Endothelial cell of umbilical vein (primary cell): ENCODE measurements around the gene TSFM. TPM values are rescaled to one million over a fixed set of nuclear protein-coding genes. Genes with fewer than 3 reads are reported as not detected.

Experiments
- BruUV-seq: library from RNA; stranded (reverse); fragments of 400-500 nt; replicated peaks from 2 replicates; lab custom pipeline; 2021; lab: Mats Ljungman, UMichigan
- CTCF ChIA-PET: fragments of 300-600, 350-600 bp; sonication (Branson Sonifier 250); formaldehyde crosslinking; loops from one replicate; lab custom pipeline; 2021; ENCODE audit warnings: antibody characterized with exemption, inconsistent platforms; lab: Charles Lee
- POLR2A ChIA-PET: fragments of 300-600, 350-600 bp; sonication (Branson Sonifier 250); formaldehyde crosslinking; loops from one replicate; lab custom pipeline; 2021; ENCODE audit warnings: antibody characterized with exemption, inconsistent platforms; lab: Charles Lee
- DNase-seq: peaks from one replicate; pipeline ENCODE4 v3.0.0-alpha.2; 2011; ENCODE audit warnings: low read depth, low spot score
- FAIRE-seq: peaks from 2 replicates; lab custom pipeline; 2011; peaks lifted over from hg19 to GRCh38; lab: Jason Lieb, UNC
- H2AFZ ChIP-seq: 2 replicates; pipeline ENCODE4 v1.6.0; 2012; ENCODE audit warnings: low read depth, low read length, control low read depth, inconsistent platforms
- H3K27ac ChIP-seq: 2 replicates; pipeline ENCODE4 v1.5.1; 2011; ENCODE audit warnings: low read depth, mild to moderate bottlenecking, control low read depth, low read length, moderate library complexity; ENCODE audit not compliant: insufficient read depth
- H3K27me3 ChIP-seq, 2 experiments: 2 replicates each; pipeline versions ENCODE4 v1.6.0 to v1.6.1; 2011; ENCODE audit warnings: low read length in 2 of 2, mixed read lengths in 1 of 2; ENCODE audit not compliant: control insufficient read depth in 2 of 2, insufficient read depth in 2 of 2
- H3K36me3 ChIP-seq, 2 experiments: 2 replicates in 1 of 2; 3 replicates in 1 of 2; pipeline ENCODE4 v1.5.1; 2011; ENCODE audit warnings: low read length in 2 of 2, mild to moderate bottlenecking in 1 of 2, moderate library complexity in 1 of 2; ENCODE audit not compliant: control insufficient read depth in 2 of 2, insufficient read depth in 2 of 2; ENCODE audit errors: extremely low read depth in 1 of 2
- H3K4me1 ChIP-seq: 3 replicates; pipeline ENCODE4 v1.5.1; 2011; ENCODE audit warnings: mild to moderate bottlenecking, low read length; ENCODE audit not compliant: control insufficient read depth, insufficient read depth; ENCODE audit errors: extremely low read depth
- H3K4me2 ChIP-seq: 2 replicates; pipeline ENCODE4 v1.6.1; 2011; ENCODE audit warnings: low read length, control low read depth, mixed read lengths; ENCODE audit not compliant: insufficient read depth
- H3K4me3 ChIP-seq, 3 experiments: fragments of 200-600 bp in 1 of 3; sonication (generic), shearing (Covaris generic) in 1 of 3; replicated peaks in 1 of 3; 2 replicates each; pipeline ENCODE4 v1.5.1; 2011 to 2016; ENCODE audit warnings: control low read depth in 3 of 3, low read length in 3 of 3, mild to moderate bottlenecking in 2 of 3, inconsistent platforms in 1 of 3, low read depth in 1 of 3, moderate library complexity in 1 of 3; ENCODE audit not compliant: insufficient read depth in 1 of 3
- H3K79me2 ChIP-seq: 2 replicates; pipeline ENCODE4 v1.6.0; 2012; ENCODE audit warnings: low read length, inconsistent platforms; ENCODE audit not compliant: control insufficient read depth, insufficient read depth
- H3K9ac ChIP-seq: replicated peaks from 2 replicates; pipeline ENCODE3; 2011; ENCODE audit warnings: low read length, control low read depth; ENCODE audit not compliant: insufficient read depth; ENCODE audit errors: extremely low read depth
- H3K9me1 ChIP-seq: replicated peaks from 3 replicates; pipeline ENCODE4 v1.6.0; 2011; ENCODE audit warnings: mild to moderate bottlenecking, low read length; ENCODE audit not compliant: control insufficient read depth, insufficient read depth; ENCODE audit errors: extremely low read depth
- H3K9me3 ChIP-seq: replicated peaks from 2 replicates; pipeline ENCODE4 v1.5.1; 2012; ENCODE audit warnings: low read length, inconsistent platforms; ENCODE audit not compliant: control insufficient read depth, insufficient read depth
- H4K20me1 ChIP-seq: replicated peaks from 2 replicates; pipeline ENCODE3; 2011; ENCODE audit warnings: mild to moderate bottlenecking, low read length; ENCODE audit not compliant: control insufficient read depth, insufficient read depth; ENCODE audit errors: extremely low read depth
- CTCF ChIP-seq, 2 donors: IDR thresholded peaks; 1 replicate in 1 of 2; 2 replicates in 1 of 2; pipeline ENCODE4 v1.5.1; 2011; ENCODE audit warnings: low read length in 2 of 2, mild to moderate bottlenecking in 2 of 2, moderate library complexity in 2 of 2, control low read depth in 1 of 2, inconsistent platforms in 1 of 2, low read depth in 1 of 2; ENCODE audit not compliant: insufficient read depth in 1 of 2; ENCODE audit errors: extremely low read depth in 1 of 2
- EZH2 ChIP-seq: IDR thresholded peaks from 2 replicates; pipeline ENCODE4 v1.6.1; 2012; ENCODE audit warnings: borderline replicate concordance, low read depth, mild to moderate bottlenecking, moderate library complexity, low read length, inconsistent platforms; ENCODE audit not compliant: severe bottlenecking
- FOS ChIP-seq: IDR thresholded peaks from 2 replicates; pipeline ENCODE4 v1.6.1; 2011; ENCODE audit warnings: mild to moderate bottlenecking, low read length, moderate library complexity, borderline replicate concordance; ENCODE audit not compliant: insufficient read depth
- GATA2 ChIP-seq: IDR thresholded peaks from 2 replicates; pipeline ENCODE4 v1.7.0; 2011; ENCODE audit warnings: low read depth, mild to moderate bottlenecking, moderate library complexity, mixed read lengths, low read length; ENCODE audit not compliant: insufficient read length, insufficient read depth
- JUN ChIP-seq: IDR thresholded peaks from 2 replicates; pipeline ENCODE4 v1.6.1; 2011; ENCODE audit warnings: borderline replicate concordance, low read depth; ENCODE audit not compliant: insufficient read length, insufficient read depth
- MYC ChIP-seq: IDR thresholded peaks from one replicate; pipeline ENCODE4 v1.6.1; 2011; ENCODE audit warnings: mild to moderate bottlenecking, low read depth, low read length
- POLR2A ChIP-seq: IDR thresholded peaks from 2 replicates; pipeline ENCODE4 v1.6.1; 2012; ENCODE audit warnings: low read depth, mild to moderate bottlenecking, control low read depth, low read length
- POLR2AphosphoS5 ChIP-seq: IDR thresholded peaks from 2 replicates; pipeline ENCODE4 v1.6.1; 2012; ENCODE audit warnings: low read depth, mild to moderate bottlenecking, control low read depth, low read length, moderate library complexity; ENCODE audit not compliant: insufficient read depth
- dilution Hi-C: fragments of 300-500 bp; cut with MboI; formaldehyde crosslinking; loops from one replicate; pipeline ENCODE4 v1.15.0; 2019; ENCODE audit warnings: low sequenced_read_pairs; ENCODE audit not compliant: extremely low pct_ligation_motif_present
- intact Hi-C: fragments of 100-400 bp; cut with micrococcal nuclease; formaldehyde crosslinking; loops from one replicate; pipeline ENCODE4 v1.10.0; 2022
- polyA plus RNA-seq, 4 experiments: library from polyadenylated mRNA; depleted of rRNA in 3 of 4; stranded (reverse) in 3 of 4; unstranded in 1 of 4; fragments of >200 nt; gene quantifications; 2 replicates each; pipeline versions ENCODE4 v1.2.1 to v1.2.3, GENCODE V29; 2011 to 2012; ENCODE audit warnings: missing spikeins in 1 of 4
- total RNA-seq: library from RNA; stranded (reverse); gene quantifications from 2 replicates; pipeline ENCODE4 v1.2.3, GENCODE V29; 2021
- TF ChIP-seq, protein P1 (sequence below): IDR thresholded peaks from 2 replicates; pipeline ENCODE4 v1.6.1; 2011; ENCODE audit not compliant: insufficient read depth, insufficient read length

Gene TSFM
- total and polyA plus RNA-seq, 2 donors (not counting 3 experiments of a cell fraction or from before 2014, with no cell fraction given): 16.5 to 41.8 TPM

DNA sequence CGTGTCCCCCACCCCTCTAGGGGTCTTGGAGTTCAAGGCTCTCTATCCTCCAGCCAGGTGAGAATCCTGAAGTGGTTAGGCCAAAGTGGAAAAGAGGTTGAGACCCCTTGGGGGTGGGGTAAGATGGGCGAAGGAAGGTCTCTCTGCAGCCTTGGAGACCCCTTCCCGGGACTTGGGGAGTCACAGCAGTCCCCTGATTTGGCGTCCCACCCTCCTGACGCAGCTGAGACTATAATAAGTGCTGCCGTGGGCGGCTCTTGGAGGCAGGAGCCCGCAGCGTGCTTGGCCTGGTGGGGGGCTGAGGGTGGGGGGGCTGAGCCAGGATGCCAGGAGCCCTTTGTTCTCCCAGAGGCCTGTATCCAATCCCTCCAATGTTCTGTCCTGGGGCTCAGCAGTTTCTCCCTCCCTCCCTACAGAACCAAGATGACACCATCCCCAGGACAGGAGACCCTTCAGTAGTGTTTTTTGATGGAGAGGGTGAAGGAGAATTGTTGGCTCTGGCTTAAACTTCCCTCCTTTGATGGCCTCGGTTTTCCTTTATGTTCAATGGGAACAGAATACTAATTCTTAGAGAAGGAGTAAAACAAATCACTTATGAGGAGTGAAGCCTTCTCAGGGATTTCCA is 42.6 kb upstream of the TSFM start:
- H3K27ac ChIP-seq: no peak overlapping the region
- H3K4me3 ChIP-seq: no peak overlapping the region
- no TSS peak for BruUV-seq
- POLR2A ChIA-PET: no interaction called here
- CTCF ChIA-PET: interaction anchor here (1.0 to 6.1 kb wide), 2 partner anchors 14 to 17 kb away, joined by 4 to 48 read pairs; no protein-coding TSS in a partner anchor
- dilution Hi-C loops (no loop called here), intact Hi-C loops (no loop called here)
- H2AFZ ChIP-seq: no peak overlapping the region
- peaks cover 52 to 59% of the 10 kb centered on the region in 2 experiments for H3K27me3 ChIP-seq
- H4K20me1 ChIP-seq: no peaks in the 10 kb centered on the region
- no peak for DNase-seq
- no peaks in the 10 kb centered on the region for H3K36me3 ChIP-seq
- H3K9me1 ChIP-seq: no peaks in the 10 kb centered on the region
- no peak overlapping the region for H3K4me2 ChIP-seq
- TF ChIP-seq FOS: no peak
- TF ChIP-seq POLR2A: no peak
- TF ChIP-seq POLR2AphosphoS5: no peak
- TF ChIP-seq MYC: no peak
- no peak for TF ChIP-seq JUN
- no peak for TF ChIP-seq EZH2
- TF ChIP-seq CTCF (IDR thresholded peaks at IDR 0.05; ENCODE audit: extremely low read depth in 1 of 2, insufficient read depth in 1 of 2, low read depth in 1 of 2, low read length in 2 of 2): no peak
- TF ChIP-seq, protein P1, sequence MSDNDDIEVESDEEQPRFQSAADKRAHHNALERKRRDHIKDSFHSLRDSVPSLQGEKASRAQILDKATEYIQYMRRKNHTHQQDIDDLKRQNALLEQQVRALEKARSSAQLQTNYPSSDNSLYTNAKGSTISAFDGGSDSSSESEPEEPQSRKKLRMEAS: no peak
- no peak for TF ChIP-seq GATA2
- H3K79me2 ChIP-seq: no peaks in the 10 kb centered on the region
- no peak for FAIRE-seq
- H3K4me1 ChIP-seq: peaks cover 5% of the 10 kb centered on the region
- H3K9ac ChIP-seq: no peak overlapping the region
- no peaks in the 10 kb centered on the region for H3K9me3 ChIP-seq
